ENCODE data around the gene C11orf97.

- no peak for TF ChIP-seq CTCF (conservative IDR thresholded peaks at IDR 0.05 in 1 of 2, IDR thresholded peaks at IDR 0.05 in 1 of 2; ENCODE audit: extremely low read depth in 1 of 2, insufficient read depth in 1 of 2, low read depth in 1 of 2, low read length in 2 of 2)
- no peak for TF ChIP-seq EZH2 (IDR thresholded peaks at IDR 0.05; ENCODE audit: borderline replicate concordance, low read length)
Observed at GRCh38 chr11:94560834-94561233, 48.6 kb downstream of the C11orf97 start.

Measured in mammary epithelial cell (primary cell).